ENCODE measurements around the gene PRR15L.

PRR15L gene

GRCh38 chr17:47966079-47966519 is 8.4 kb upstream of the PRR15L start:
- DNase-seq (no peak), ATAC-seq (replicated peaks) (no peak)
- H3K4me3 Mint-ChIP-seq, result no peak overlapping the region
- no peaks in the 10 kb centered on the region for H3K27me3 Mint-ChIP-seq
- no peaks in the 10 kb centered on the region for H3K9me3 Mint-ChIP-seq
- H3K36me3 Mint-ChIP-seq (ENCODE audit: insufficient read depth), result peaks cover 8% of the 10 kb centered on the region
- H3K27ac Mint-ChIP-seq, result no peak overlapping the region
- peaks cover 12 to 15% of the 10 kb centered on the region in 2 donors for H3K4me1 Mint-ChIP-seq (ENCODE audit: low read depth in 2 of 2)

GRCh38 chr17:47964856-47965255 is 7.2 kb upstream of the PRR15L start:
- DNase-seq (no peak), ATAC-seq (replicated peaks) (no peak)
- Mint-ChIP-seq H3K27me3 (no peaks in the 10 kb centered on the region), H3K9me3 (no peaks in the 10 kb centered on the region), H3K36me3 (ENCODE audit: insufficient read depth) (no peaks in the 10 kb centered on the region), H3K4me3 (no peak overlapping the region), H3K4me1 (ENCODE audit: low read depth in 2 of 2) (peaks cover 4% of the 10 kb centered on the region in 2 donors), H3K27ac (no peak overlapping the region)

- Mint-ChIP-seq H3K4me3 (no peak overlapping the region), H3K27me3 (no peaks in the 10 kb centered on the region), H3K27ac (no peak overlapping the region), H3K36me3 (ENCODE audit: insufficient read depth) (no peaks in the 10 kb centered on the region), H3K9me3 (no peaks in the 10 kb centered on the region), H3K4me1 (ENCODE audit: low read depth in 2 of 2) (no peaks in the 10 kb centered on the region)
- DNase-seq (no peak), ATAC-seq (replicated peaks) (no peak)
Measured at GRCh38 chr17:47962901-47963300, 5.2 kb upstream of the PRR15L start.

- Mint-ChIP-seq H3K27ac (no peak overlapping the region), H3K4me3 (no peak overlapping the region), H3K36me3 (ENCODE audit: insufficient read depth) (no peaks in the 10 kb centered on the region), H3K4me1 (ENCODE audit: low read depth in 2 of 2) (no peaks in the 10 kb centered on the region), H3K9me3 (no peaks in the 10 kb centered on the region), H3K27me3 (no peaks in the 10 kb centered on the region)
- ATAC-seq (replicated peaks) (no peak), DNase-seq (no peak)
Measured at GRCh38 chr17:47961406-47961805, 3.7 kb upstream of the PRR15L start.

- no peaks in the 10 kb centered on the region for H3K9me3 Mint-ChIP-seq
Measured at GRCh38 chr17:47959825-47960655, 2.4 kb upstream of the PRR15L start.

GRCh38 chr17:47956791-47957590 is 692 bp downstream of the PRR15L start:
- Mint-ChIP-seq H3K9me3 (no peaks in the 10 kb centered on the region), H3K4me1 (ENCODE audit: low read depth in 2 of 2) (no peaks in the 10 kb centered on the region), H3K36me3 (ENCODE audit: insufficient read depth) (peaks cover 2% of the 10 kb centered on the region), H3K27me3 (no peaks in the 10 kb centered on the region), H3K4me3 (no peak overlapping the region), H3K27ac (no peak overlapping the region)
- DNase-seq (no peak), ATAC-seq (replicated peaks) (no peak)

More at GRCh38 chr17:47959825-47960655, 2.4 kb upstream of the PRR15L start:
- Mint-ChIP-seq H3K4me1 (ENCODE audit: low read depth in 2 of 2) (no peaks in the 10 kb centered on the region), H3K4me3 (no peak overlapping the region), H3K27me3 (no peaks in the 10 kb centered on the region), H3K27ac (no peak overlapping the region), H3K36me3 (ENCODE audit: insufficient read depth) (no peaks in the 10 kb centered on the region)
- ATAC-seq (replicated peaks) (no peak), DNase-seq (no peak)

GRCh38 chr17:47955497-47956461 is 1.9 kb downstream of the PRR15L start:
- no peak overlapping the region for H3K4me3 Mint-ChIP-seq
- ATAC-seq (replicated peaks) (no peak), DNase-seq (no peak)
- no peaks in the 10 kb centered on the region for H3K27me3 Mint-ChIP-seq
- no peaks in the 10 kb centered on the region for H3K9me3 Mint-ChIP-seq
- no peak overlapping the region for H3K27ac Mint-ChIP-seq
- no peaks in the 10 kb centered on the region for H3K4me1 Mint-ChIP-seq (ENCODE audit: low read depth in 2 of 2)
- peaks cover 2% of the 10 kb centered on the region for H3K36me3 Mint-ChIP-seq (ENCODE audit: insufficient read depth)

- H3K9me3 Mint-ChIP-seq, result no peaks in the 10 kb centered on the region
- no peak overlapping the region for H3K4me3 Mint-ChIP-seq
- ATAC-seq (replicated peaks), result no peak
- no peak for DNase-seq
- H3K27ac Mint-ChIP-seq, result no peak overlapping the region
- no peaks in the 10 kb centered on the region for H3K27me3 Mint-ChIP-seq
- peaks cover 10 to 12% of the 10 kb centered on the region in 2 donors for H3K4me1 Mint-ChIP-seq (ENCODE audit: low read depth in 2 of 2)
- H3K36me3 Mint-ChIP-seq (ENCODE audit: insufficient read depth), result peaks cover 5% of the 10 kb centered on the region
Measured at GRCh38 chr17:47953909-47954308, 3.8 kb downstream of the PRR15L start.

GRCh38 chr17:47952171-47953021 is 5.3 kb downstream of the PRR15L start:
- Mint-ChIP-seq H3K27me3 (no peaks in the 10 kb centered on the region), H3K9me3 (no peaks in the 10 kb centered on the region), H3K4me3 (no peak overlapping the region), H3K4me1 (ENCODE audit: low read depth in 2 of 2) (peaks cover 12 to 13% of the 10 kb centered on the region in 2 donors), H3K27ac (no peak overlapping the region), H3K36me3 (ENCODE audit: insufficient read depth) (peaks cover 5% of the 10 kb centered on the region)
- no peak for DNase-seq
- no peak for ATAC-seq (replicated peaks)

- H3K36me3 Mint-ChIP-seq (ENCODE audit: insufficient read depth), result peaks cover 9% of the 10 kb centered on the region
- H3K27ac Mint-ChIP-seq, result no peak overlapping the region
- DNase-seq (no peak), ATAC-seq (replicated peaks) (no peak)
- H3K27me3 Mint-ChIP-seq, result no peaks in the 10 kb centered on the region
- no peaks in the 10 kb centered on the region for H3K9me3 Mint-ChIP-seq
- H3K4me1 Mint-ChIP-seq (ENCODE audit: low read depth in 2 of 2), result peaks cover 18 to 21% of the 10 kb centered on the region in 2 donors
- no peak overlapping the region for H3K4me3 Mint-ChIP-seq
Measured at GRCh38 chr17:47950448-47950847, 7.2 kb downstream of the PRR15L start.

GRCh38 chr17:47949946-47950345 is 7.7 kb downstream of the PRR15L start:
- no peak for ATAC-seq (replicated peaks)

GRCh38 chr17:47949197-47949759 is 8.4 kb downstream of the PRR15L start:
- Mint-ChIP-seq H3K36me3 (ENCODE audit: insufficient read depth) (peaks cover 12% of the 10 kb centered on the region), H3K9me3 (no peaks in the 10 kb centered on the region), H3K4me3 (peak overlapping the region; percentile 59 to 71), H3K27ac (peak overlapping the region; percentile 30 to 75), H3K4me1 (ENCODE audit: low read depth in 2 of 2) (peaks cover 30 to 33% of the 10 kb centered on the region in 2 donors), H3K27me3 (no peaks in the 10 kb centered on the region)
- ATAC-seq (replicated peaks) (peak; percentile 67), DNase-seq (peak; percentile 69 to 76 (median 73))

More at GRCh38 chr17:47949946-47950345, 7.7 kb downstream of the PRR15L start:
- Mint-ChIP-seq H3K27me3 (no peaks in the 10 kb centered on the region), H3K27ac (peak overlapping the region in 1 of 2 donors; percentile 75), H3K36me3 (ENCODE audit: insufficient read depth) (peaks cover 12% of the 10 kb centered on the region), H3K9me3 (no peaks in the 10 kb centered on the region), H3K4me1 (ENCODE audit: low read depth in 2 of 2) (peaks cover 23 to 26% of the 10 kb centered on the region in 2 donors), H3K4me3 (peak overlapping the region in 1 of 2 donors; percentile 71)
- no peak for DNase-seq
